ENCODE measurements around the gene MAP3K7. TPM values are rescaled to one million over a fixed set of nuclear protein-coding genes. Genes with fewer than 3 reads are reported as not detected.

Gene MAP3K7
- total RNA-seq: 27.2 and 34.6 TPM in 2 replicates

DNA sequence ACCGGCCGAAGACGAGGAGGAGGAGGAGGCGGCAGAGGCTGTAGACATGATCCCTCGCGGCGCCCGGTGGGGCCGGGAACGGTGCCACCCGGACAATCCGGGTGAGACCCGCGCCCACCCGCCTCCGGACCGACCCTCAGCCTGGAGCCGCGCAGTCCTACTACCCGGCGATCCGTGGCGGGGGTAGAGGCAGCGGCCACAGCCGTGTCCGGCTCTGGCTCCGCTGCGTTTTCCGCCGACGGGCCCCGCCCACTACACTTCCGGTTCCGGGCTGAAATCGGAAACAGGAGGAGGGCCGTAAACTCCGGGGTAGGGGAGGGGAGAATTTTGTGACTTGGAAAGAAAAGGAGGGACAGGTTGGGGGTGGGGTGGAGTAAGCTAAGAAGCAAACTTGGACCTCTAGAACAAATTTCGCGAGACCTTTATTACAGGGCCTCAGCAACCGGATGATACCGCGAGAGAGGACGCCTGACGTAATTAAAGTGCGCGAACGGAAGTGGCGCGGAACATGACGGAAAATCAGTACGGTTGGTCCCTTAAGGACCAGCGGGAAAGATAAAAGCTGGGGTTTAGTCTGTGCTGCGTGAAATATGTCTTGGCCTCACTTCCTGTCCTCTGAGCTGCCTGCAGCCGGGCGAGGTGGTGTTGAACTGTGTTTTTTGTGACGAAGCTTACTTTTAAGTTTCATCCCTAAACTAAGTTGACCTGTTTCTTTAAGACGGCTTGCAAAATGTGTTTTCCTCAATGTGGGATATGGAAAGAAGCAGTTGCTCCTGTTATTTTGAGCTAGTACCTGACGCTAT is at the start of gene MAP3K7:
Gene MAP3K7, minus strand, starts transcription at position 237 of the 803 bp plus-strand sequence. Its CDS starts 189 bp downstream, at position 48.

All from subcutaneous preadipocyte (primary cell).